HG03103 (cell line): ENCODE data around the gene MRPL3.
"Not testable (repeated sequence)": the region's sequence is repeated elsewhere in the genome, so short reads cannot be mapped to it uniquely, and the experiment has no call there.

Experiments used
- ATAC-seq: cut with Tn5 transposase; IDR thresholded peaks from one replicate; pipeline ENCODE4 v1.9.1; 2021; ENCODE audit warnings: low read depth; ENCODE audit not compliant: unreplicated experiment

Gene MRPL3

DNA sequence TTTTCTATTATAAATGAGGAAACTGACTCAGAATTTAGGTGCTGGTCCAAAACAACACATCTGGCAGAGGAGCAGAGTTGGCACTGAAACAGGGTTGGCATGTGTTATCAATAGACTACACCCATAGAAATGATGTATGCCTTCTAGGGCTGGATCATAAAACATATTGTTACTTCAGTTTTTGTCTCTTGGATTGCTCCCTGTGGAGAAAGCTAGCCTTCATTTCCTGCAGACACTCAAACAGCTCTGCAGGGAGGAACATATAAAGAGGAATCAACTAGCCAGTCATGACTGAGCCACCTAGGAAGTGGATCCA lies 507 bp upstream of the MRPL3 start:
- ATAC-seq: no peak

DNA sequence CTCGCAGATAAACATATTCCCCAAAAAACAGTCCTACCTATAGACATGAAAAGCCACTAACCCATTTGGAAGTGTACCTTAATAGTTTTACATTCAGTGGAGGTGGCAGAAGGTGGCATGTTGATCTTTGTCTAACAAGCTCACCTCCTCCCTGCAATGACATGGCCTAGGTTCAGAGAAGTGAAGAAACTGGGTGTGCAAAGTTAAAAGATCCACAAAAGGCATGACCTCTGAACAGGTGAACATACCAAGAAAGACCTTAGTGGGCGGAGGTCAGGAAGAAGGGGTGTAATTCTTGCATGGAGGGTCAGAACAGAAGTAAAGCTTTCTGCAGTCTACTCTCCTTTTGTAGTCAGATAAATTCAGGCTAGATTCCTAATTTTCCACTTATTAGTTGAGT lies 822 bp downstream of the MRPL3 start:
- ATAC-seq: no peak

DNA sequence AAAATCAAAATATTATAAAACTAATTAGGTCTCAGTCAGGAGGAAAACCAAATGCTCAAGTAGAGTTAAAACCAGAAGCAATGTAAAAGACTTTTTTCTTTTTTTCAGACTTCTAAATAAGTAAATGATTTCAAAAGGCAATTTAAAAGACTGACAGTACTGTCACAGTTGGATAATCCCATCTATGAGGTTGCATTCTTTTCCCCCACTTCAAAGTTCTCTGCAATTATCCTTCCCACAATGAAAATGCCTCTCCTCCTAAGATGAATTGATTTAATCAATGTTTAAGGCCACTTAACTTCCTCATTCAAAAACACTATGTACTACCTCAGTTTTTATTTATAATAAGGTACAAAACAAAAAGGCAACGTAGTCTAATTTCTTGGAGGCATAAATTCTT lies 8.1 kb downstream of the MRPL3 start:
- ATAC-seq: no peak

DNA sequence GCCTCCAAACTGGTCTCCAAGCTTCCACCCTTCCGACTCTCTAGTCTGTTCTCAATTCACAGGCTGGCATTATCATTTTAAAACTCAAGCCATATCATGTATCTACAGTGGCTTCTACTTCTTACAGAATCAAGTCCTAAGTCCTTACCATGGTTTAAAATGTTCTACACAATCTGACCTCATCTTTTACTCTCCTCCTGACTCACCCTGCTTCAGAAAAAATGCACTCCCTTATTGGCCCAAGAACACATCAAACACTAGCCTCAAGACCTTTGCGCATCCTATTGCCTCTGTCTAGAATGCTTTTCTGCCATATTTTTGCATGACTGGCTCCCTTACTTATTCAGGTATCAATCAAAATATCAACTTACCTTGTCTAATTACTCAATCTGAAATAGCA lies 11.0 kb downstream of the MRPL3 start:
- ATAC-seq: no peak

DNA sequence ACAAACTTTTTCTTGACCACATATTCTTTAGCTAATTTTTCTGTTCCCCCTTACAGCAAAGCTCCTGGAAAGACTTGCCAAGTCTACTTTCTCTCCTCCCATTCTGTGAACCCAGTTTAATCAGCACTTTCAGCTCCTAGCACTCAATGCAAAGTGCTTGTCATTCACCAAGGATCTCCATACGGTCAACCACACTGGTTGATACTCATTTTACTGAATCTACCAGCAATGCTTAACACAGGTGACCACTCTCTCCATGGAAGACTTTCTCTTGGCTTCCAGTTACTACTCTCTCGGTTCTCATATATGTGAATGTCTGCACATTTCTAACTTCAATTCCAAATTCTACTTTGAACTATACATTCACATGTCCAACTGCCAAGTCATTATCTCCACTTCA lies 11.7 kb downstream of the MRPL3 start:
- ATAC-seq: no peak

- ATAC-seq: not testable (repeated sequence)
Observed at GRCh38 chr3:131486545-131486944, 16.2 kb downstream of the MRPL3 start.

- ATAC-seq: no peak
Observed at GRCh38 chr3:131485119-131485518, 17.7 kb downstream of the MRPL3 start.

- ATAC-seq: no peak
Observed at GRCh38 chr3:131484496-131485111, 18.2 kb downstream of the MRPL3 start.

- ATAC-seq: no peak
Observed at GRCh38 chr3:131480116-131480515, 22.7 kb downstream of the MRPL3 start.

GRCh38 chr3:131477813-131478212 lies 25.0 kb downstream of the MRPL3 start:
- ATAC-seq: no peak

DNA sequence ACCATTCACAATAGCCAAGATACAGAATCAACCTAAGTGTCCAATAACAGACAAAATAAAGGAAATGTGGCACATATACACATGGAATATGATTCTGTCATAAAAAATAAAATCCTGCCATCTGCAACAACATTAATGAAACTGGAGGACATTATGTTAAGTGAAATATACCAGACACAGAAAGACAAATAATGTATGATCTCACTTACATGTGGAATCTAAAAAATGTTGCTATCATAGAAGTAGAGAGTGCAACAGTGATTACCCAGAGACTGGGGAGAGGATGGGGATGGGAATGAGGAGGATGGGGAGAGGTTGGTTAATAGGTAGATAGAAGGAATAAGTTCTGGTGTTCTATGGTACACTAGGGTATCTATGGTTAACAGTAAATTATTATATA lies 28.7 kb downstream of the MRPL3 start:
- no peak for ATAC-seq

DNA sequence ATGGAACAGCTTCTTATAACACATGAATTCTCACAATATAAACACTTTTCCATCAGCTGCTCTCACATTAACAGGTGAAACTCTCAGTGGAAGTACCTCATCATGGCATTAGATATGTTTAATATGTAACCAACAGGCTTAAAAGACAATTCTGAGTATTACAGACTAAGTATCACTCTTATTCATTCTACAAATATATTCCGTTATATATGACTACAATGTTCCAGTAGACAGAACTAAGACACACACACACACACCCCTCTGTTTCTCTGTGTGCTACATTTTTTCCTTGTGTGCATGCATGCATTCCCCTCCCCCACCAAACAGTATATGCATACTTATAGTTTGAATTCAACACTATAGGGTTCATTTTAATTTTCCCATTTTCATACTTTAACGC lies 32.4 kb downstream of the MRPL3 start:
- ATAC-seq: no peak

- no peak for ATAC-seq
Observed at GRCh38 chr3:131458653-131459052, 44.1 kb downstream of the MRPL3 start.

DNA sequence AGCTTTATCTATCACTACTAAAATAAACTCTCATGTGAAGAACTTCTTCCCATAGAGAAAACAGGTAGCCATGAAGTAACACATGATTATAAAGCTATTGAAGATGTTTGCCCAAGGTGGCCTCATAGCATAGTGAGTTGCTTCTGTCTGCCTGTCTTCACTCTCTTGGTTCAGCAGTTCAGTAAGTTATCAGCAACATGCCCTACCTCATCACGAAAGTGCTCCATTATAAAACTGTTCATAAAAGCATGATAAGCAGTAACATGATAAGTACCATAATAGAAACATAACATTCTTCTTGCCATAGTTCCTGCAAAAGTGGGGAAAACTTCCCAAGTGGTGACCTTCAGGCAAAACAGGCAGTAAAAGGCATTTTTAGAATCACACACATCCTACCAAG lies 45.6 kb downstream of the MRPL3 start:
- no peak for ATAC-seq

GRCh38 chr3:131454501-131454900 lies 48.3 kb downstream of the MRPL3 start:
- ATAC-seq: no peak

DNA sequence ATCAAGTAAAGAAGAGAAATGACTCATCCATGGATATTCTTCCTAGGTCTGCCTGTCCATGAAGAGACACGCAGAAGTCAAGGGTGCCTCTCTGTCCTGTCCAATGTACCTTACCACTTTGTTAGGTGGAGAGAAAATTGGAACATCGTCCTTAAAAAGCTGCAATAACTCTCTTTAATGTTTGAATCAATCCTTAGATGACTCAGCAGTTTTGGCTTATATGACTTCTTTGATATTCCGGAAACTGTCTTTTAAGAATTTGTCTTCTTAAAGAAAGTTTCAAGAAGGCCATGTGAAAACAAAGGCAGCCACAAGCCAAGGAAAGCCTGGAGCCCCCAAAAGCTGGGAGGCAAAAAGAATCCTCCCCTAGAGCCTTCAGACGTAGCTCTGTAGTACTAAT lies 49.2 kb downstream of the MRPL3 start:
- no peak for ATAC-seq

GRCh38 chr3:131447349-131447748 lies 55.4 kb downstream of the MRPL3 start:
- no peak for ATAC-seq

- no peak for ATAC-seq
Observed at GRCh38 chr3:131444180-131444579, 58.6 kb downstream of the MRPL3 start.

DNA sequence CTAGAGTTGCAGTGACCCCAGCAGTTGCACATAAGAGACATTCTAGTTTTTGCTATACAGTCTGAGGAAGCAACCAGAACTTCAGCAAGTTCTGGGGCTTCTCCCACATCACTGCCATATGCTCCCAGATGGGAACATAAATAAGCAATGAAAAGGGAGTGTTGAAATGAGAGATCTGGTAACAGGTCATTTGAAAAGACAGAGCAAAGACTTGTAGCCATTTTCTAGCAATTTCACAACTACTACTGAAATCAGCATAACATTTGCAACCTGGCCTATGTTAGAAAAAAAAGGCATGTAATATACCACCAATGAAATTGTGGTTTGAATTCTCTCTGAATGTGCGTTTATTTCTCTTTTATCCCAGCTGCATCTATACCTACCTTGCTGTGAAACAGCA lies 63.7 kb downstream of the MRPL3 start:
- ATAC-seq: no peak

GRCh38 chr3:131435000-131435399 lies 67.8 kb downstream of the MRPL3 start:
- no peak for ATAC-seq

- no peak for ATAC-seq
Observed at GRCh38 chr3:131432441-131432840, 70.3 kb downstream of the MRPL3 start.

DNA sequence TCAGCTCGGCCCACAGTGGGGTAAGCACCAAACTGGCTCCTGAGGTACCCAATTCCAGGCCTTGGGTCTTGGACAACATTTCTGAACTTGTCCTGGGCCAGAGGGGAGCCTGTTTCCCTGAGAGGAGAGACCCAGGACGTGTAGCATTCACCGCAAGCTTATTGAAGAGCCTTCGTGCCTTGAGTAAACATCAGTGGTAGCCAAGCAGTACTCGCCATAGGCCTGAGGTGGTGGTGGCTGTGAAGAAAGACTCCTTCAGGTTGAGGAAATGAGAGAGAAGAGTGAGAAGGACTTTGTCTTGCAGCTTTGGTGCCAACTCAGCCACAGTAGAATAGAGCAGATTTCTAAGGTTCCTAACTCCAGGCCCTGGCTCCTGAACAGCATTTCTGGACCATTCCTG lies 71.0 kb downstream of the MRPL3 start:
- no peak for ATAC-seq

DNA sequence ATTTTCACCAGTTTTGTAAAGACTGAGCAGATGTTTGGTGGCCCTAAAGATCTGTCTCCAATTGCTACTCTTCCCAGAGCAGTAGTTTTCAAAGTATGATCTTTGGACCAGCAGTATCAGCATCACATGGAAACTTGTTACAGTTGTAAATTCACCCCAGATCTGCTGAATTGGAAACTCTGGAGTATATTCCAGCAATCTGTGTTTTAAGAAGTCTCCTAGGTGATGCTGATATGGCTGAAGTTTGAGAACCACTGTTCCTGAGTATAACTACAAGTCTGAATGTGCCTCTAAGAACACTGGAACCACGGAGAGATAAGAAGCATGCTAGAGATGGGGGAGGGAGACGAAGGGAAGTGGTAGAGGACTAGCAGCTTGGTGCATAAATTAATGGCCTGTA lies 75.5 kb downstream of the MRPL3 start:
- no peak for ATAC-seq
